ENCODE measurements around the gene PMP22. TPM values are rescaled to one million over a fixed set of nuclear protein-coding genes. Genes with fewer than 3 reads are reported as not detected.
"Not testable (repeated sequence)": the region's sequence is repeated elsewhere in the genome, so short reads cannot be mapped to it uniquely, and the experiment has no call there.

Gene PMP22
- polyA plus RNA-seq, 1 donor from 2014 or later: not detected

GRCh38 chr17:15210247-15210646, 54.9 kb downstream of the PMP22 start:
- TF ChIP-seq EP300 (conservative IDR thresholded peaks at IDR 0.05; ENCODE audit: poor library complexity, severe bottlenecking) (no peak), POLR2AphosphoS5 (IDR thresholded peaks at IDR 0.05) (no peak), REST (IDR thresholded peaks at IDR 0.05; ENCODE audit: borderline replicate concordance) (no peak), EZH2 (IDR thresholded peaks at IDR 0.05; ENCODE audit: borderline replicate concordance, insufficient read depth, low read length, poor library complexity, severe bottlenecking) (no peak), CTCF (IDR thresholded peaks at IDR 0.05; ENCODE audit: poor library complexity, severe bottlenecking) (no peak)
- Histone ChIP-seq H3K79me2 (replicated peaks; ENCODE audit: insufficient read depth, low read length) (no peaks in the 10 kb centered on the region), H2AFZ (ENCODE audit: low read depth, low read length) (no peak overlapping the region), H4K20me1 (ENCODE audit: insufficient read depth) (no peaks in the 10 kb centered on the region), H3K9ac (ENCODE audit: low read length) (no peak overlapping the region), H3K9me2 (ENCODE audit: insufficient read depth, low read length) (no peaks in the 10 kb centered on the region), H3K4me3 (ENCODE audit: low read length) (no peak overlapping the region), H3K9me3 (ENCODE audit: low read length) (no peaks in the 10 kb centered on the region), H3K27ac (ENCODE audit: low read length) (no peak overlapping the region), H3F3A (ENCODE audit: insufficient read depth, low read length, poor library complexity, severe bottlenecking) (no peaks in the 10 kb centered on the region), H3K27me3 (ENCODE audit: insufficient read depth, low read depth, low read length) (no peaks in the 10 kb centered on the region), H3K36me3 (ENCODE audit: insufficient read depth, low read length) (no peaks in the 10 kb centered on the region), H3K4me2 (ENCODE audit: low read length) (no peak overlapping the region)

- H3K36me3 ChIP-seq (ENCODE audit: insufficient read depth, low read length); H3K9me3 ChIP-seq (ENCODE audit: low read length): not testable (repeated sequence)
Observed at GRCh38 chr17:15203062-15203461, 62.1 kb downstream of the PMP22 start.

GRCh38 chr17:15200574-15200973, 64.6 kb downstream of the PMP22 start:
- not testable (repeated sequence) for H2AFZ ChIP-seq (ENCODE audit: low read depth, low read length); H3K9me2 ChIP-seq (ENCODE audit: insufficient read depth, low read length); H3K9me3 ChIP-seq (ENCODE audit: low read length); H3K27ac ChIP-seq (ENCODE audit: low read length); H3K9ac ChIP-seq (ENCODE audit: low read length); H4K20me1 ChIP-seq (ENCODE audit: insufficient read depth); H3K36me3 ChIP-seq (ENCODE audit: insufficient read depth, low read length); H3K79me2 ChIP-seq (replicated peaks; ENCODE audit: insufficient read depth, low read length); H3F3A ChIP-seq (ENCODE audit: insufficient read depth, low read length, poor library complexity, severe bottlenecking); H3K4me2 ChIP-seq (ENCODE audit: low read length); H3K27me3 ChIP-seq (ENCODE audit: insufficient read depth, low read depth, low read length); H3K4me3 ChIP-seq (ENCODE audit: low read length)

More at GRCh38 chr17:15203062-15203461, 62.1 kb downstream of the PMP22 start:
- H3K79me2 ChIP-seq (replicated peaks; ENCODE audit: insufficient read depth, low read length); H4K20me1 ChIP-seq (ENCODE audit: insufficient read depth); H3K9me2 ChIP-seq (ENCODE audit: insufficient read depth, low read length); H3K4me3 ChIP-seq (ENCODE audit: low read length); H3K9ac ChIP-seq (ENCODE audit: low read length); H2AFZ ChIP-seq (ENCODE audit: low read depth, low read length); H3F3A ChIP-seq (ENCODE audit: insufficient read depth, low read length, poor library complexity, severe bottlenecking); H3K4me2 ChIP-seq (ENCODE audit: low read length); H3K27me3 ChIP-seq (ENCODE audit: insufficient read depth, low read depth, low read length); H3K27ac ChIP-seq (ENCODE audit: low read length): not testable (repeated sequence)
